Airway epithelial cell (primary cell): ENCODE measurements around the gene PIP5K1C. TPM values are rescaled to one million over a fixed set of nuclear protein-coding genes. Genes with fewer than 3 reads are reported as not detected.

ENCODE experiments used
- total RNA-seq: library from RNA; depleted of rRNA; stranded (reverse); fragments of >200 nt; gene quantifications from 2 replicates; pipeline ENCODE4 v1.2.3, GENCODE V29; 2015

The PIP5K1C gene
- total RNA-seq = 10.8 and 16.0 TPM in 2 replicates

GRCh38 chr19:3700242-3701032, at the start of gene PIP5K1C:
Gene PIP5K1C (minus strand): TSS chr19:3700468. CDS start chr19:3700390, 78 bp downstream.

GRCh38 chr19:3708207-3708931, 8.1 kb upstream of the PIP5K1C start, which contains the start of gene TJP3:
Gene TJP3 (plus strand): TSS chr19:3708384. CDS start chr19:3728433, 20,049 bp downstream.

GRCh38 chr19:3626473-3627350, 73.6 kb downstream of the PIP5K1C start, which contains the start of gene CACTIN:
Gene CACTIN (minus strand): TSS chr19:3626790. CDS start chr19:3626762, 28 bp downstream.

GRCh38 chr19:3606690-3607289, 93.5 kb downstream of the PIP5K1C start, which contains the start of gene TBXA2R:
Gene TBXA2R (minus strand): TSS chr19:3606875. CDS start chr19:3600634, 6,241 bp downstream.

GRCh38 chr19:3585301-3586126, 114.8 kb downstream of the PIP5K1C start, which contains the start of gene GIPC3:
Gene GIPC3 (plus strand): TSS chr19:3585478. CDS start chr19:3585598, 120 bp downstream.

Other genes starting within 250 kb of the PIP5K1C start
- 0.14 TPM in 1 of 2 replicates, not detected in the other for gene SMIM24, start 219.9 kb downstream of the PIP5K1C start, total RNA-seq
- not detected in 2 replicates for gene SMIM44, start 217.0 kb downstream of the PIP5K1C start, total RNA-seq
- gene DOHH, start 199.8 kb downstream of the PIP5K1C start, total RNA-seq = 31.2 and 31.5 TPM in 2 replicates
- 27.1 and 41.8 TPM in 2 replicates for gene FZR1, start 194.2 kb downstream of the PIP5K1C start, total RNA-seq
- not detected in 2 replicates for gene TEKTIP1, start 161.3 kb downstream of the PIP5K1C start, total RNA-seq
- gene MFSD12, start 142.9 kb downstream of the PIP5K1C start, total RNA-seq = 76.9 and 84.6 TPM in 2 replicates
- gene HMG20B, start 127.5 kb downstream of the PIP5K1C start, total RNA-seq = 114 and 132 TPM in 2 replicates
- not detected in 2 replicates for gene GIPC3, start 115.0 kb downstream of the PIP5K1C start, total RNA-seq
- 0.49 TPM in 1 of 2 replicates, not detected in the other for gene TBXA2R, start 93.6 kb downstream of the PIP5K1C start, total RNA-seq
- 31.7 and 37.0 TPM in 2 replicates for gene CACTIN, start 73.7 kb downstream of the PIP5K1C start, total RNA-seq
- 7.5 and 10.6 TPM in 2 replicates for gene TJP3, start 7.9 kb upstream of the PIP5K1C start, total RNA-seq
- gene APBA3, start 61.2 kb upstream of the PIP5K1C start, total RNA-seq = 13.0 and 22.3 TPM in 2 replicates
- 57.3 and 99.0 TPM in 2 replicates for gene MRPL54, start 62.2 kb upstream of the PIP5K1C start, total RNA-seq
- gene RAX2, start 71.8 kb upstream of the PIP5K1C start, total RNA-seq = not detected in 2 replicates
- gene MATK, start 85.9 kb upstream of the PIP5K1C start, total RNA-seq = not detected in 2 replicates
- gene ZFR2, start 168.6 kb upstream of the PIP5K1C start, total RNA-seq = not detected in 2 replicates
- gene ATCAY, start 180.2 kb upstream of the PIP5K1C start, total RNA-seq = not detected in 2 replicates
- gene NMRK2, start 232.6 kb upstream of the PIP5K1C start, total RNA-seq = not detected in 2 replicates